Measurements from ENCODE around the gene CTSG.
"Not testable (repeated sequence)": the region's sequence is repeated elsewhere in the genome, so short reads cannot be mapped to it uniquely, and the experiment has no call there.

CTSG gene

GRCh38 chr14:24576182-24576581, at the start of gene CTSG:
Gene CTSG, minus strand, starts transcription at chr14:24576250. Its CDS starts 27 bp downstream, at chr14:24576223.
- DNase-seq, result no peak

GRCh38 chr14:24613747-24614146, 37.7 kb upstream of the CTSG start:
- no peak for DNase-seq

GRCh38 chr14:24613241-24613640, 37.2 kb upstream of the CTSG start:
- no peak for DNase-seq

GRCh38 chr14:24612196-24612595, 36.1 kb upstream of the CTSG start:
- DNase-seq, result no peak

GRCh38 chr14:24609655-24610344, 33.8 kb upstream of the CTSG start, which contains the start of gene GZMH:
Gene GZMH, minus strand, starts transcription at chr14:24609685. Its CDS starts 72 bp downstream, at chr14:24609613.
- DNase-seq, result no peak

- DNase-seq, result no peak
Observed at GRCh38 chr14:24607635-24608514, 31.8 kb upstream of the CTSG start.

GRCh38 chr14:24607081-24607480, 31.0 kb upstream of the CTSG start:
- DNase-seq, result no peak

GRCh38 chr14:24606297-24606696, 30.2 kb upstream of the CTSG start:
- DNase-seq, result no peak

- DNase-seq, result peak; percentile 52 to 61
Observed at GRCh38 chr14:24605435-24606190, 29.6 kb upstream of the CTSG start.

- DNase-seq, result no peak
Observed at GRCh38 chr14:24597403-24597802, 21.4 kb upstream of the CTSG start.

- DNase-seq, result no peak
Observed at GRCh38 chr14:24595073-24595808, 19.2 kb upstream of the CTSG start.

- not testable (repeated sequence) for DNase-seq
Observed at GRCh38 chr14:24591004-24591403, 15.0 kb upstream of the CTSG start.

- DNase-seq, result not testable (repeated sequence)
Observed at GRCh38 chr14:24584402-24584801, 8.4 kb upstream of the CTSG start.

GRCh38 chr14:24578558-24578957, 2.5 kb upstream of the CTSG start:
- DNase-seq, result no peak

- no peak for DNase-seq
Observed at GRCh38 chr14:24576771-24577170, 721 bp upstream of the CTSG start.

GRCh38 chr14:24574206-24574774, 1.8 kb downstream of the CTSG start:
- no peak for DNase-seq

- DNase-seq, result no peak
Observed at GRCh38 chr14:24566318-24566717, 9.7 kb downstream of the CTSG start.

- no peak for DNase-seq
Observed at GRCh38 chr14:24565766-24566165, 10.3 kb downstream of the CTSG start.

- no peak for DNase-seq
Observed at GRCh38 chr14:24563505-24563904, 12.5 kb downstream of the CTSG start.

- no peak for DNase-seq
Observed at GRCh38 chr14:24556756-24557155, 19.3 kb downstream of the CTSG start.

GRCh38 chr14:24549064-24549463, 27.0 kb downstream of the CTSG start:
- DNase-seq, result not testable (repeated sequence)

- DNase-seq, result no peak
Observed at GRCh38 chr14:24542346-24542936, 33.6 kb downstream of the CTSG start.

All from stimulated activated CD4-positive, alpha-beta T cell treated with anti-CD3 and anti-CD28 coated beads, Interleukin-4, amount 100 ng/mL, for 4 hours (primary cell).